K562 (cell line): Measurements from ENCODE around the gene LEO1. TPM values are rescaled to one million over a fixed set of nuclear protein-coding genes. Genes with fewer than 3 reads are reported as not detected.

Experiments
- BCLAF1 ChIP-seq, 2 experiments: fragments of 450-650 bp in 1 of 2; IDR thresholded peaks; 2 replicates each; pipeline ENCODE4 v1.6.1; 2011 to 2017; ENCODE audit warnings: low read depth in 2 of 2, antibody characterized with exemption in 1 of 2, borderline replicate concordance in 1 of 2, low read length in 1 of 2, mild to moderate bottlenecking in 1 of 2, mixed read lengths in 1 of 2; ENCODE audit not compliant: control insufficient read depth in 1 of 2
- COPS2 ChIP-seq: fragments of 450-650 bp; conservative IDR thresholded peaks from 2 replicates; pipeline ENCODE4 v1.6.1; 2016; ENCODE audit warnings: mild to moderate bottlenecking, moderate library complexity
- CREB3 ChIP-seq: fragments of 450-650 bp; conservative IDR thresholded peaks from 2 replicates; pipeline ENCODE4 v1.6.1; 2016; ENCODE audit warnings: missing genetic modification characterization, low read depth, mild to moderate bottlenecking, missing compliant biosample characterization, moderate library complexity
- DDX20 ChIP-seq: fragments of 450-650 bp; IDR thresholded peaks from 2 replicates; pipeline ENCODE4 v1.6.1; 2016; ENCODE audit warnings: missing genetic modification characterization, low read depth, mild to moderate bottlenecking, missing compliant biosample characterization, moderate library complexity
- DPF2 ChIP-seq: fragments of 450-650 bp; IDR thresholded peaks from 2 replicates; pipeline ENCODE4 v1.6.1; 2016
- FUS ChIP-seq: fragments of 200-400 bp; formaldehyde crosslinking; optimal IDR thresholded peaks from 2 replicates; pipeline ENCODE3; 2017; ENCODE audit warnings: low read depth, low read length
- HOMEZ ChIP-seq: fragments of 250-450 bp; sonication (Bioruptor Pico); IDR thresholded peaks from 2 replicates; pipeline ENCODE4 v1.4.0; 2020; ENCODE audit warnings: mild to moderate bottlenecking, moderate library complexity
- IFI16 ChIP-seq: fragments of 250-450 bp; sonication (Bioruptor Pico); IDR thresholded peaks from 2 replicates; pipeline ENCODE4 v2.1.2; 2022; ENCODE audit warnings: mild to moderate bottlenecking, inconsistent platforms
- MTA1 ChIP-seq: fragments of 450-650 bp; IDR thresholded peaks from 2 replicates; pipeline ENCODE4 v1.6.1; 2017; ENCODE audit warnings: borderline replicate concordance
- NCOA1 ChIP-seq: fragments of 450-650 bp; IDR thresholded peaks from 2 replicates; pipeline ENCODE4 v1.6.1; 2016; ENCODE audit warnings: low read depth
- PBX2 ChIP-seq, 2 experiments: IDR thresholded peaks in 1 of 2; conservative IDR thresholded peaks in 1 of 2; 2 replicates each; pipeline ENCODE4 v1.6.1; 2016; ENCODE audit warnings: low read depth in 2 of 2, mild to moderate bottlenecking in 1 of 2, missing compliant biosample characterization in 1 of 2, missing genetic modification characterization in 1 of 2, moderate library complexity in 1 of 2
- RBM25 ChIP-seq: fragments of 200-400 bp; formaldehyde crosslinking; IDR thresholded peaks from 2 replicates; pipeline ENCODE4 v1.6.1; 2018; ENCODE audit warnings: low read length, low read depth, moderate library complexity; ENCODE audit not compliant: severe bottlenecking
- ZNF449 ChIP-seq: fragments of 250-450 bp; sonication (Bioruptor Pico); IDR thresholded peaks from 2 replicates; pipeline ENCODE4 v1.8.0; 2022; ENCODE audit warnings: moderate library complexity, mild to moderate bottlenecking, inconsistent platforms
- polyA plus RNA-seq, 8 experiments: library from polyadenylated mRNA; depleted of rRNA in 4 of 8; stranded (reverse) in 5 of 8; unstranded in 3 of 8; fragments of >200 nt; fragmentation: Nextera tagmentation in 2 of 8; fragmentation: Illumina TruSeq in 1 of 8; extraction: Ambion mirVana in 2 of 8; extraction: Trizol in 1 of 8; gene quantifications; 2 replicates each; pipeline versions ENCODE4 v1.2.1 to v1.2.3, GENCODE V29; 2011 to 2014; ENCODE audit warnings: inconsistent platforms in 1 of 8, missing spikeins in 1 of 8
- total RNA-seq, 7 experiments: library from RNA; depleted of rRNA in 6 of 7; stranded (reverse); fragments of >200 nt in 6 of 7; fragmentation: Illumina TruSeq in 2 of 7; extraction: Trizol in 2 of 7; gene quantifications; 2 replicates each; pipeline versions ENCODE4 v1.2.1 to v1.2.3, GENCODE V29; 2011 to 2021; ENCODE audit warnings: low replicate concordance in 1 of 7

The LEO1 gene
- total and polyA plus RNA-seq, 9 of the 15 experiments (the other 6 are each of a cell fraction or from before 2014, with no cell fraction given): 8.4 to 48.3 (median 37.9) TPM

- no peak for TF ChIP-seq PBX2 (CRISPR knock-in tag; IDR thresholded peaks at IDR 0.05; ENCODE audit: low read depth)
- TF ChIP-seq PBX2 (tag; conservative IDR thresholded peaks at IDR 0.05; ENCODE audit: low read depth): no peak
- no peak for TF ChIP-seq ZNF449 (CRISPR knock-in tag)
- peak; percentile 50 for TF ChIP-seq DPF2
- TF ChIP-seq RBM25: no peak
- TF ChIP-seq MTA1: no peak
- no peak for TF ChIP-seq NCOA1
- 0 out of 2 replicates have a peak, but pooled peaks have one; percentile 55 for TF ChIP-seq CREB3 (tag)
- TF ChIP-seq BCLAF1 (IDR thresholded peaks at IDR 0.05; ENCODE audit: borderline replicate concordance in 1 of 2, control insufficient read depth in 1 of 2, low read depth in 2 of 2, low read length in 1 of 2): no peak
- no peak for TF ChIP-seq COPS2
- TF ChIP-seq DDX20 (tag): 0 out of 2 replicates have a peak, but pooled peaks have one; percentile 43
- TF ChIP-seq FUS: no peak
- TF ChIP-seq IFI16 (CRISPR knock-in tag): no peak
- no peak for TF ChIP-seq HOMEZ
Measured at GRCh38 chr15:52010633-52011595, 39.3 kb upstream of the LEO1 start (continued).
